Endothelial cell of umbilical vein (primary cell): Measurements from ENCODE around the gene PLPP3. TPM values are rescaled to one million over a fixed set of nuclear protein-coding genes. Genes with fewer than 3 reads are reported as not detected.

Experiments used
- BruUV-seq: library from RNA; stranded (reverse); fragments of 400-500 nt; replicated peaks from 2 replicates; lab custom pipeline; 2021; lab: Mats Ljungman, UMichigan
- CTCF ChIA-PET: fragments of 300-600, 350-600 bp; sonication (Branson Sonifier 250); formaldehyde crosslinking; loops from one replicate; lab custom pipeline; 2021; ENCODE audit warnings: antibody characterized with exemption, inconsistent platforms; lab: Charles Lee
- POLR2A ChIA-PET: fragments of 300-600, 350-600 bp; sonication (Branson Sonifier 250); formaldehyde crosslinking; loops from one replicate; lab custom pipeline; 2021; ENCODE audit warnings: antibody characterized with exemption, inconsistent platforms; lab: Charles Lee
- DNase-seq: peaks from one replicate; pipeline ENCODE4 v3.0.0-alpha.2; 2011; ENCODE audit warnings: low read depth, low spot score
- FAIRE-seq: peaks from 2 replicates; lab custom pipeline; 2011; peaks lifted over from hg19 to GRCh38; lab: Jason Lieb, UNC
- H2AFZ ChIP-seq: 2 replicates; pipeline ENCODE4 v1.6.0; 2012; ENCODE audit warnings: low read depth, low read length, control low read depth, inconsistent platforms
- H3K27ac ChIP-seq: 2 replicates; pipeline ENCODE4 v1.5.1; 2011; ENCODE audit warnings: low read depth, mild to moderate bottlenecking, control low read depth, low read length, moderate library complexity; ENCODE audit not compliant: insufficient read depth
- H3K27me3 ChIP-seq, 2 experiments: 2 replicates each; pipeline versions ENCODE4 v1.6.0 to v1.6.1; 2011; ENCODE audit warnings: low read length in 2 of 2, mixed read lengths in 1 of 2; ENCODE audit not compliant: control insufficient read depth in 2 of 2, insufficient read depth in 2 of 2
- H3K36me3 ChIP-seq, 2 experiments: 2 replicates in 1 of 2; 3 replicates in 1 of 2; pipeline ENCODE4 v1.5.1; 2011; ENCODE audit warnings: low read length in 2 of 2, mild to moderate bottlenecking in 1 of 2, moderate library complexity in 1 of 2; ENCODE audit not compliant: control insufficient read depth in 2 of 2, insufficient read depth in 2 of 2; ENCODE audit errors: extremely low read depth in 1 of 2
- H3K4me1 ChIP-seq: 3 replicates; pipeline ENCODE4 v1.5.1; 2011; ENCODE audit warnings: mild to moderate bottlenecking, low read length; ENCODE audit not compliant: control insufficient read depth, insufficient read depth; ENCODE audit errors: extremely low read depth
- H3K4me2 ChIP-seq: 2 replicates; pipeline ENCODE4 v1.6.1; 2011; ENCODE audit warnings: low read length, control low read depth, mixed read lengths; ENCODE audit not compliant: insufficient read depth
- H3K4me3 ChIP-seq, 3 experiments: fragments of 200-600 bp in 1 of 3; sonication (generic), shearing (Covaris generic) in 1 of 3; replicated peaks in 1 of 3; 2 replicates each; pipeline ENCODE4 v1.5.1; 2011 to 2016; ENCODE audit warnings: control low read depth in 3 of 3, low read length in 3 of 3, mild to moderate bottlenecking in 2 of 3, inconsistent platforms in 1 of 3, low read depth in 1 of 3, moderate library complexity in 1 of 3; ENCODE audit not compliant: insufficient read depth in 1 of 3
- H3K79me2 ChIP-seq: 2 replicates; pipeline ENCODE4 v1.6.0; 2012; ENCODE audit warnings: low read length, inconsistent platforms; ENCODE audit not compliant: control insufficient read depth, insufficient read depth
- H3K9ac ChIP-seq: replicated peaks from 2 replicates; pipeline ENCODE3; 2011; ENCODE audit warnings: low read length, control low read depth; ENCODE audit not compliant: insufficient read depth; ENCODE audit errors: extremely low read depth
- H3K9me1 ChIP-seq: replicated peaks from 3 replicates; pipeline ENCODE4 v1.6.0; 2011; ENCODE audit warnings: mild to moderate bottlenecking, low read length; ENCODE audit not compliant: control insufficient read depth, insufficient read depth; ENCODE audit errors: extremely low read depth
- H3K9me3 ChIP-seq: replicated peaks from 2 replicates; pipeline ENCODE4 v1.5.1; 2012; ENCODE audit warnings: low read length, inconsistent platforms; ENCODE audit not compliant: control insufficient read depth, insufficient read depth
- H4K20me1 ChIP-seq: replicated peaks from 2 replicates; pipeline ENCODE3; 2011; ENCODE audit warnings: mild to moderate bottlenecking, low read length; ENCODE audit not compliant: control insufficient read depth, insufficient read depth; ENCODE audit errors: extremely low read depth
- CTCF ChIP-seq, 2 donors: IDR thresholded peaks; 1 replicate in 1 of 2; 2 replicates in 1 of 2; pipeline ENCODE4 v1.5.1; 2011; ENCODE audit warnings: low read length in 2 of 2, mild to moderate bottlenecking in 2 of 2, moderate library complexity in 2 of 2, control low read depth in 1 of 2, inconsistent platforms in 1 of 2, low read depth in 1 of 2; ENCODE audit not compliant: insufficient read depth in 1 of 2; ENCODE audit errors: extremely low read depth in 1 of 2
- EZH2 ChIP-seq: IDR thresholded peaks from 2 replicates; pipeline ENCODE4 v1.6.1; 2012; ENCODE audit warnings: borderline replicate concordance, low read depth, mild to moderate bottlenecking, moderate library complexity, low read length, inconsistent platforms; ENCODE audit not compliant: severe bottlenecking
- FOS ChIP-seq: IDR thresholded peaks from 2 replicates; pipeline ENCODE4 v1.6.1; 2011; ENCODE audit warnings: mild to moderate bottlenecking, low read length, moderate library complexity, borderline replicate concordance; ENCODE audit not compliant: insufficient read depth
- GATA2 ChIP-seq: IDR thresholded peaks from 2 replicates; pipeline ENCODE4 v1.7.0; 2011; ENCODE audit warnings: low read depth, mild to moderate bottlenecking, moderate library complexity, mixed read lengths, low read length; ENCODE audit not compliant: insufficient read length, insufficient read depth
- JUN ChIP-seq: IDR thresholded peaks from 2 replicates; pipeline ENCODE4 v1.6.1; 2011; ENCODE audit warnings: borderline replicate concordance, low read depth; ENCODE audit not compliant: insufficient read length, insufficient read depth
- MYC ChIP-seq: IDR thresholded peaks from one replicate; pipeline ENCODE4 v1.6.1; 2011; ENCODE audit warnings: mild to moderate bottlenecking, low read depth, low read length
- POLR2A ChIP-seq: IDR thresholded peaks from 2 replicates; pipeline ENCODE4 v1.6.1; 2012; ENCODE audit warnings: low read depth, mild to moderate bottlenecking, control low read depth, low read length
- POLR2AphosphoS5 ChIP-seq: IDR thresholded peaks from 2 replicates; pipeline ENCODE4 v1.6.1; 2012; ENCODE audit warnings: low read depth, mild to moderate bottlenecking, control low read depth, low read length, moderate library complexity; ENCODE audit not compliant: insufficient read depth
- dilution Hi-C: fragments of 300-500 bp; cut with MboI; formaldehyde crosslinking; loops from one replicate; pipeline ENCODE4 v1.15.0; 2019; ENCODE audit warnings: low sequenced_read_pairs; ENCODE audit not compliant: extremely low pct_ligation_motif_present
- intact Hi-C: fragments of 100-400 bp; cut with micrococcal nuclease; formaldehyde crosslinking; loops from one replicate; pipeline ENCODE4 v1.10.0; 2022
- polyA plus RNA-seq, 4 experiments: library from polyadenylated mRNA; depleted of rRNA in 3 of 4; stranded (reverse) in 3 of 4; unstranded in 1 of 4; fragments of >200 nt; gene quantifications; 2 replicates each; pipeline versions ENCODE4 v1.2.1 to v1.2.3, GENCODE V29; 2011 to 2012; ENCODE audit warnings: missing spikeins in 1 of 4
- total RNA-seq: library from RNA; stranded (reverse); gene quantifications from 2 replicates; pipeline ENCODE4 v1.2.3, GENCODE V29; 2021

The PLPP3 gene
- total and polyA plus RNA-seq, 2 donors (not counting 3 experiments of a cell fraction or from before 2014, with no cell fraction given) = 11.3 to 14.1 TPM

GRCh38 chr1:56534130-56534651 is 45.2 kb downstream of the PLPP3 start:
- no TSS peak for BruUV-seq
- H3K9me3 ChIP-seq = no peaks in the 10 kb centered on the region
- H3K9me1 ChIP-seq = no peaks in the 10 kb centered on the region
- dilution Hi-C loops = no loop called here
- no peaks in the 10 kb centered on the region for H3K4me1 ChIP-seq
- H2AFZ ChIP-seq = no peak overlapping the region
- intact Hi-C loops = no loop called here
- H3K36me3 ChIP-seq = peaks cover 0 to 3% of the 10 kb centered on the region in 2 experiments
- FAIRE-seq = no peak
- H4K20me1 ChIP-seq = no peaks in the 10 kb centered on the region
- POLR2A ChIA-PET = no interaction called here
- CTCF ChIA-PET = interaction anchor here (1.2 kb wide), 1 partner anchor 1056 kb away, joined by 3 read pairs; no protein-coding TSS in a partner anchor
- no peak overlapping the region for H3K4me3 ChIP-seq
- no peak overlapping the region for H3K4me2 ChIP-seq
- TF ChIP-seq GATA2 (no peak), JUN (no peak), POLR2AphosphoS5 (no peak)
- no peaks in the 10 kb centered on the region for H3K27me3 ChIP-seq
- no peak overlapping the region for H3K9ac ChIP-seq
- DNase-seq = no peak
- H3K27ac ChIP-seq = no peak overlapping the region
- no peaks in the 10 kb centered on the region for H3K79me2 ChIP-seq

- Histone ChIP-seq H3K4me3 (no peak overlapping the region), H3K4me2 (no peak overlapping the region), H3K79me2 (no peaks in the 10 kb centered on the region), H3K9ac (no peak overlapping the region), H4K20me1 (no peaks in the 10 kb centered on the region), H3K27me3 (no peaks in the 10 kb centered on the region), H3K36me3 (peaks cover 0 to 3% of the 10 kb centered on the region in 2 experiments), H3K27ac (no peak overlapping the region), H2AFZ (no peak overlapping the region), H3K4me1 (no peaks in the 10 kb centered on the region), H3K9me3 (no peaks in the 10 kb centered on the region), H3K9me1 (no peaks in the 10 kb centered on the region)
- dilution Hi-C loops (no loop called here), intact Hi-C loops (no loop called here)
- FAIRE-seq (no peak), DNase-seq (no peak)
- TF ChIP-seq POLR2A (no peak), MYC (no peak), EZH2 (no peak), CTCF (IDR thresholded peaks at IDR 0.05; ENCODE audit: extremely low read depth in 1 of 2, insufficient read depth in 1 of 2, low read depth in 1 of 2, low read length in 2 of 2) (no peak), FOS (no peak)
- ChIA-PET POLR2A (no interaction called here), CTCF (no interaction called here)
- BruUV-seq = no TSS peak
Measured at GRCh38 chr1:56533621-56534020, 45.7 kb downstream of the PLPP3 start.
